OCI-LY7 (cell line): Measurements from ENCODE around the gene DHX9. TPM values are rescaled to one million over a fixed set of nuclear protein-coding genes. Genes with fewer than 3 reads are reported as not detected.

ENCODE experiments used
- BruUV-seq: library from RNA; stranded (reverse); fragments of 400-500 nt; replicated peaks from 2 replicates; lab custom pipeline; 2021; lab: Mats Ljungman, UMichigan
- CTCF ChIA-PET: fragments of 300-600 bp; sonication (Branson Sonifier 250); formaldehyde crosslinking; loops from one replicate; lab custom pipeline; 2022; ENCODE audit warnings: antibody characterized with exemption; ENCODE audit not compliant: unreplicated experiment; lab: Charles Lee
- POLR2A ChIA-PET: fragments of 300-600 bp; sonication (Branson Sonifier 250); formaldehyde crosslinking; loops from one replicate; lab custom pipeline; 2022; ENCODE audit warnings: antibody characterized with exemption; lab: Charles Lee
- DNase-seq: peaks from one replicate; pipeline ENCODE4 v3.0.0-alpha.2; 2015; ENCODE audit warnings: low spot score
- H2AFZ ChIP-seq: fragments of 200-600 bp; sonication (generic), shearing (Covaris generic); 2 replicates; pipeline ENCODE4 v1.6.1; 2014; ENCODE audit warnings: mild to moderate bottlenecking, antibody characterized with exemption, low read length, moderate library complexity
- H3K27ac ChIP-seq: fragments of 200-600 bp; sonication (generic); 2 replicates; pipeline ENCODE4 v1.5.1; 2014; ENCODE audit warnings: mixed run types, low read depth, mild to moderate bottlenecking, moderate library complexity, low read length, inconsistent platforms; ENCODE audit not compliant: poor library complexity, severe bottlenecking
- H3K36me3 ChIP-seq: fragments of 200-600 bp; sonication (generic); 2 replicates; pipeline ENCODE4 v1.6.1; 2014; ENCODE audit warnings: mild to moderate bottlenecking, antibody characterized with exemption, low read length, moderate library complexity, mixed read lengths; ENCODE audit not compliant: insufficient read depth
- H3K4me1 ChIP-seq: fragments of 200-600 bp; sonication (generic); 2 replicates; pipeline ENCODE4 v1.5.1; 2014; ENCODE audit warnings: mild to moderate bottlenecking, low read length; ENCODE audit not compliant: insufficient read depth, poor library complexity, severe bottlenecking
- H3K4me2 ChIP-seq: fragments of 200-600 bp; sonication (generic); 2 replicates; pipeline ENCODE4 v1.6.1; 2014; ENCODE audit warnings: mild to moderate bottlenecking, low read length
- H3K4me3 ChIP-seq: fragments of 200-600 bp; sonication (generic); 2 replicates; pipeline ENCODE4 v1.5.1; 2014; ENCODE audit warnings: mild to moderate bottlenecking, low read depth, low read length; ENCODE audit not compliant: poor library complexity, severe bottlenecking
- H3K79me2 ChIP-seq: fragments of 200-600 bp; sonication (generic); 2 replicates; pipeline ENCODE4 v1.6.1; 2016; ENCODE audit warnings: low read depth, mild to moderate bottlenecking, low read length, moderate library complexity, mixed read lengths; ENCODE audit not compliant: insufficient read depth
- H3K9me2 ChIP-seq: fragments of 200-600 bp; sonication (generic); 2 replicates; pipeline ENCODE4 v1.6.1; 2016; ENCODE audit warnings: mild to moderate bottlenecking, low read length, mixed read lengths; ENCODE audit not compliant: insufficient read depth
- H3K9me3 ChIP-seq: fragments of 200-600 bp; sonication (generic); 2 replicates; pipeline ENCODE4 v1.6.1; 2014; ENCODE audit warnings: mild to moderate bottlenecking, mixed run types, low read length, mixed read lengths
- H4K20me1 ChIP-seq: fragments of 200-600 bp; sonication (generic); 2 replicates; pipeline ENCODE4 v1.6.1; 2014; ENCODE audit warnings: mild to moderate bottlenecking, antibody characterized with exemption, low read length, moderate library complexity, mixed read lengths; ENCODE audit not compliant: insufficient read depth
- CTCF ChIP-seq: fragments of 200-600 bp; sonication (generic); conservative IDR thresholded peaks from 2 replicates; pipeline ENCODE4 v1.5.1; 2014; ENCODE audit warnings: mild to moderate bottlenecking, antibody characterized with exemption, low read length, moderate library complexity, mixed read lengths
- EZH2phosphoT487 ChIP-seq: fragments of 200-600 bp; sonication (generic); IDR thresholded peaks from 2 replicates; pipeline ENCODE4 v1.6.1; 2018; ENCODE audit warnings: low read depth, borderline replicate concordance, mild to moderate bottlenecking, mixed run types, antibody characterized with exemption, low read length, moderate library complexity, mixed read lengths
- intact Hi-C: fragments of 100-400 bp; cut with micrococcal nuclease; formaldehyde crosslinking; loops from one replicate; pipeline ENCODE4 v1.10.0; 2022; ENCODE audit not compliant: unreplicated experiment
- total RNA-seq, 2 experiments: library from RNA; depleted of rRNA in 1 of 2; stranded (reverse); fragments of >200 nt in 1 of 2; shearing (Covaris generic) in 1 of 2; gene quantifications; 2 replicates each; pipeline ENCODE4 v1.2.3, GENCODE V29; 2014 to 2022

Gene DHX9
- total RNA-seq, 2 experiments from 2014 or later, result 217 to 271 TPM

DNA sequence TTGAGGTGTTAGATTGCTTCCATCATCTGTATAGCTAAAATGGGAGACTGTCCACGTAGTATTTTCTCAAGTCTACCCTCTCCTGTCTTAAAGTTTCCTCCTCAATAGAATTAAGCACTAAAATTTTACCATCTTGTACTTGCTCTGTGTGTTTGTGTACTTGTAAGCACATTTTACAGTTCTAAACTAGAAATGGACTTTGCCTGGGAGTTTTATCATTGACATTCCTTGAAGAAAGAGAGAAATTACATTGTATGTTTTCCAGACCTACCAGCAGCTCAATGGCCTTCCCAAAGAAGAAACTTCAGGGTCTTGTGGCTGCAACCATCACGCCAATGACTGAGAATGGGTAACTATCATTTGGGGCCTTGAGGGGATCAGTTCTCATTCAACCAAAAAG, 45.1 kb upstream of the DHX9 start:
- BruUV-seq, result no TSS peak
- CTCF ChIA-PET, result no interaction called here
- POLR2A ChIA-PET, result interaction anchor here (0.6 kb wide), 1 partner anchor 13 kb away, joined by 3 read pairs; no protein-coding TSS in a partner anchor
- no peak for DNase-seq
- no peaks in the 10 kb centered on the region for H3K79me2 ChIP-seq
- H3K9me2 ChIP-seq, result no peaks in the 10 kb centered on the region
- TF ChIP-seq CTCF, result no peak
- TF ChIP-seq EZH2phosphoT487, result no peak
- no peaks in the 10 kb centered on the region for H4K20me1 ChIP-seq
- H3K4me2 ChIP-seq, result no peak overlapping the region
- H3K9me3 ChIP-seq, result no peaks in the 10 kb centered on the region
- no peaks in the 10 kb centered on the region for H3K36me3 ChIP-seq
- no peak overlapping the region for H3K4me3 ChIP-seq
- no peak overlapping the region for H3K27ac ChIP-seq
- intact Hi-C loops, result no loop called here
- H3K4me1 ChIP-seq, result peaks cover 17% of the 10 kb centered on the region
- H2AFZ ChIP-seq, result no peak overlapping the region

DNA sequence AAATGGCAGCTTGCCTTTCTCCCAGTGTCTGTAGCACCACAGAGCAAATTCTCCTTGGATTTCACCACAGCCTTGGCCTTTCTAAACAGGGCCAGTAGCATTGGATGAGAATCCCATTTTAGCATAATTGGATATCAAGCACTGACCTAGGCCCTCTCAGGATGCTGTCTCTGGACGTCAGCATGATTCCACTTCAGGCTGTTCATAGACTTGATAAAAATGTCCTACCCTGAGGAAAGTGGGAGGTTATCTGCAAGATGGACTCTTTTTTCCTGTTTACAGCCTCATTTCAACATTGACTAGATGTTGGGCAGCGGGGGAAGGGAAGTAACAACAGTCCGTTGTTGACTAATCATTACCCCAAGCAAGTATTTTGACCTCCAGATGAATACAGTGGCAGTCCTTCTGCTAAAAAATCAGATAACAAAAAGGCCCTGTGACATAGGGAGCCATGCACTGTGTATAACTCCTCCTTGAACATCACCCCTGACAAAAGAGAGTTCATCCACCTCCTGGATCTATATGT, 44.4 kb upstream of the DHX9 start:
- no peaks in the 10 kb centered on the region for H3K79me2 ChIP-seq
- BruUV-seq, result no TSS peak
- no peak overlapping the region for H2AFZ ChIP-seq
- ChIA-PET POLR2A (interaction anchor here (0.6 kb wide), 2 partner anchors 13 to 311 kb away, joined by 3 read pairs; no protein-coding TSS in a partner anchor), CTCF (no interaction called here)
- no peak overlapping the region for H3K4me3 ChIP-seq
- no peaks in the 10 kb centered on the region for H4K20me1 ChIP-seq
- peaks cover 13% of the 10 kb centered on the region for H3K4me1 ChIP-seq
- no peak for DNase-seq
- H3K9me3 ChIP-seq, result no peaks in the 10 kb centered on the region
- intact Hi-C loops, result no loop called here
- no peak for TF ChIP-seq CTCF
- TF ChIP-seq EZH2phosphoT487, result no peak
- no peak overlapping the region for H3K4me2 ChIP-seq
- H3K36me3 ChIP-seq, result no peaks in the 10 kb centered on the region
- no peaks in the 10 kb centered on the region for H3K9me2 ChIP-seq
- H3K27ac ChIP-seq, result no peak overlapping the region

DNA sequence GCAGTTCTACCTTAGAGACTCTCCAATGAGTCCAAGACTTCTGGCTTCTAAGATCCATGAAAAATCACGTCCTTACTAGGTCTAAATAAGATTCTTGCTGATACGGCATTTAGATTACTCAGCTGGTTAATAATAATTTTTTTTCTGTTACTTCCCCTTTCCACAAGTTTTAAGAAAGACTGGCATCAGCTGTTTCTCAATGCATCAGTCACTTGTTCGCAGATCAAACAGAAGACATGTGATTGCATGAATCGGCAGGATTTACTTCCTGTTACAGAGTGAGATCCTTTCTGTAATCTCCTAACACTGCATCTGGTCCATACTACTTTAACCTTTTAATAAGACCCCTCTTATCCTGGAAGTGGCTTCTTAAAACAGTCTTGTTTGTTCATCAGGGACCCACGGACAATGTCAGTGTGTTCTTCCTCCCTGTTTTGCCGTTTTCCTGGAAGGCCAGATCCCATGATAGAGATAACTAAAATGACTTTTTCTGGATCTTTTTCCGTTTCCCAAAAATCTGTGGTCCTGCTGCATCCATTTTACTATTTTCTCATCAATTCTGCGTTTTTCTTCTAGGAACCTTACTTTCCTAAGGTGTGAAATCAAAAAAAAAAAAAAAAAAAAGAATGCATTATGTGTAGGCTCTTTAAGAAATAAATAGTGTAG, 43.5 kb upstream of the DHX9 start:
- Histone ChIP-seq H3K9me3 (no peaks in the 10 kb centered on the region), H3K9me2 (no peaks in the 10 kb centered on the region), H3K4me2 (no peak overlapping the region), H3K4me3 (no peak overlapping the region), H2AFZ (no peak overlapping the region), H3K27ac (no peak overlapping the region), H3K79me2 (no peaks in the 10 kb centered on the region), H3K36me3 (no peaks in the 10 kb centered on the region), H4K20me1 (no peaks in the 10 kb centered on the region), H3K4me1 (peaks cover 6% of the 10 kb centered on the region)
- intact Hi-C loops, result no loop called here
- no TSS peak for BruUV-seq
- ChIA-PET CTCF (no interaction called here), POLR2A (interaction anchor here (0.6 kb wide), 1 partner anchor 312 kb away, joined by 3 read pairs; no protein-coding TSS in a partner anchor)
- TF ChIP-seq CTCF, result no peak
- TF ChIP-seq EZH2phosphoT487, result no peak
- DNase-seq, result peak; percentile 40
